ENCODE data around the gene IL1RAP.
A peak's percentile ranks its signal among the peaks of the same experiment; 100 is the strongest.
"Not testable (repeated sequence)": the region's sequence is repeated elsewhere in the genome, so short reads cannot be mapped to it uniquely, and the experiment has no call there.

Gene IL1RAP, protein sequence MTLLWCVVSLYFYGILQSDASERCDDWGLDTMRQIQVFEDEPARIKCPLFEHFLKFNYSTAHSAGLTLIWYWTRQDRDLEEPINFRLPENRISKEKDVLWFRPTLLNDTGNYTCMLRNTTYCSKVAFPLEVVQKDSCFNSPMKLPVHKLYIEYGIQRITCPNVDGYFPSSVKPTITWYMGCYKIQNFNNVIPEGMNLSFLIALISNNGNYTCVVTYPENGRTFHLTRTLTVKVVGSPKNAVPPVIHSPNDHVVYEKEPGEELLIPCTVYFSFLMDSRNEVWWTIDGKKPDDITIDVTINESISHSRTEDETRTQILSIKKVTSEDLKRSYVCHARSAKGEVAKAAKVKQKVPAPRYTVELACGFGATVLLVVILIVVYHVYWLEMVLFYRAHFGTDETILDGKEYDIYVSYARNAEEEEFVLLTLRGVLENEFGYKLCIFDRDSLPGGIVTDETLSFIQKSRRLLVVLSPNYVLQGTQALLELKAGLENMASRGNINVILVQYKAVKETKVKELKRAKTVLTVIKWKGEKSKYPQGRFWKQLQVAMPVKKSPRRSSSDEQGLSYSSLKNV

GRCh38 chr3:190513409-190514370 is at the start of gene IL1RAP:
IL1RAP (plus strand) TSS chr3:190514085; CDS start chr3:190564290, 50,205 bp downstream.
- peak; percentile 86 to 88 for DNase-seq

- DNase-seq: no peak
These were observed 46.0 kb upstream of the IL1RAP start for GRCh38 chr3:190467922-190468321.

DNA sequence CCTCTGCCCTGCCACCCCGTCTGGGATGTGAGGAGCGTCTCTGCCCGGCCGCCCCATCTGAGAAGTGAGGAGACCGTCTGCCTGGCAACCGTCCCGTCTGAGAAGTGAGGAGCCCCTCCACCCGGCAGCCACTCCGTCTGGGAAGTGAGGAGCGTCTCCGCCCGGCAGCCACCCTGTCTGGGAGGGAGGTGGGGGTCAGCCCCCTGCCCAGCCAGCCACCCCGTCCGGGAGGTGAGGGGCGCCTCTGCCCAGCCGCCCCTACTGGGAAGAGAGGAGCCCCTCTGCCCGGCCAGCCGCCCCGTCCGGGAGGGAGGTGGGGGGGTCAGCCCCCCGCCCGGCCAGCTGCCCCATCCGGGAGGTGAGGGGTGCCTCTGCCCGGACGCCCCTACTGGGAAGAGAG is 40.6 kb upstream of the IL1RAP start:
- not testable (repeated sequence) for DNase-seq

DNA sequence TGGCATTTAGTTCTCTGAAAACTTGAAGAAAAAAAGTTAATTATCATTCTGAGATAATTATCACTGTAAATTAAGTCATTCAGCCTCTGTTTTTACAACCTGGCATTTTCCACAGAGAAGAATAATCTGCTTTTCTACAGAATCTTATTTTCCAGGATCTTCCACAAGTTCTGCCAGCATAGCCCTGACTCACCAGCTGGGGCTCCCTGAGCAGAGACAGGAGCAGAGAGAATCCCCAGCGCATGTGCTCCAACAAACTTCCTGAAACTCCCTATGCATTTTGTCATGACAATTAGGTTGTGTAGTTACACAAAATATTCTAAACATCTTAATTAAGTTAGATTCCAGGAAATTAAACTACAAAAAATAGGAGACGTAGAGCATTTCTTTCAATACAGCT is 32.1 kb upstream of the IL1RAP start:
- no peak for DNase-seq

DNA sequence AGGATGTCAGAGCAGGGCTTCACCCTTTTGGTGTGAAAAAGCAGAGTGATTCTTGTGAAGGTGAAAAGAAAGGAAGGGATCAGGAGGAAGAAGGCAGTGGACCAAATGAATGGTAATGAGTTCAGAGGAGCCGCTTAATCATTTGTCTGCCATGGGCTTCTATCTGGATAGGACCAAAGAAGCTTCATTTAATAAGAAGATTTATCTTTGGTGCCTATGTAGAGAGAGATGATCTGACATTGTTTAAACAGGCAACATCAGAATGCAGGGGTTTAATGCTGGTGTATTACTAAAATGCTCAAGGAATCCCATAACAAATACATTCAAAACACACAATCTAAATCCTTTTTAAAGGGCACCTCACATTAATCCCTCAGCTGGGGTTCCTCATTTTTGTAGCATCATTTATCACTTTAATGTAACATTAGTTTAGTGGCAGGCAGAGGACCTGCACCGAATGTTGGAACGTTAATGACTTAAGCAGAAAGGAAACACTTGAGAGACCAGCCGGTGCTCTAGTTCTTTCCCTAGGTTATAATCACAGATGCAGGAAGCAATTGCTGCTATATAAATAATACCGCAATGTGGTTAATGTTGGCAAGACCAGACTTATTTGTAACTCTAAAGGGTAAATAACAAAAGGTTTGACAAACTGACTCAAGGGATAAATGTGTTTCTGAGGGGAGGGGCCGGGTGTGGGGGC is 27.9 kb upstream of the IL1RAP start:
- no peak for DNase-seq

DNA sequence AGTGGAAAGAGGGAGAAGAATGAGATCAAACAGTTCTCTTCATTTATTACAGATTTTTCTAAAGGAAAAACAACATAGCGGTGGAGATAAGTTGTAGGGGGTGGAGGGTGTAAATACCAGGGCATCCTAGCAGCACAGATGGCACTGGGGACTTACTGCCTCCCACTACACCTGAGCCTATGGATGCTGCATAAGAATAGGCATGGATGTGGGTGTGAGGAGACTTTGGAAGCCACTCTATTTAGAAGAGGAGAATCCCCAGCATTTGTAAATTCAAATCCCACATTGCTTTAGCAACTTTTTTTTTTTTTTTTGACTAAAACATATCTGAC is 27.4 kb upstream of the IL1RAP start:
- DNase-seq: no peak

GRCh38 chr3:190486908-190487607 is 26.8 kb upstream of the IL1RAP start:
- DNase-seq: no peak

DNA sequence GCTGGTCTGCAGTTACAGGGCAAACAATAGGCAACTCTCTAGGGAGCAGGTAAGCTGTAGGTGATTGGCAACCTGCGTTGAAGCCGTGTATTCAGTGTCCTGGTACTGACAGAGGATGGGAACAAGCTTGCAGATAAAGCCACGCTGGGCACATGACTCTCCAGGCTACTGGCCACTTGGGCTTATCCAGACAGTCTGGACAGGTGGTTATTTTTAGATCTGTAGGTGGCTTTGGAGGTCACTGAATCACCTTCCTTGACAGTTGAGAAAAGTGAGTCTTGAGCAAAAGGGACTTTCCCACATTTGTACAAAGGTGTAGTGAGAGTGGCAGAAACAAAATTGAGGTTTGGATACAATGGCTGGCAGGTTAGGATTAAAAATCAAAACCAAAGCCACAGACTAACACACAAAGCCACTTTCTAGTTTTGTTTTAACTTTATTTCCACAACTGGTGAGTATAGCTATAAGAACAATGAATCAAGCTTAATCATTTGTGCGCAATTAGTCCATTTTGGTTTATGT is 22.3 kb upstream of the IL1RAP start:
- peak; percentile 21 to 29 for DNase-seq

DNA sequence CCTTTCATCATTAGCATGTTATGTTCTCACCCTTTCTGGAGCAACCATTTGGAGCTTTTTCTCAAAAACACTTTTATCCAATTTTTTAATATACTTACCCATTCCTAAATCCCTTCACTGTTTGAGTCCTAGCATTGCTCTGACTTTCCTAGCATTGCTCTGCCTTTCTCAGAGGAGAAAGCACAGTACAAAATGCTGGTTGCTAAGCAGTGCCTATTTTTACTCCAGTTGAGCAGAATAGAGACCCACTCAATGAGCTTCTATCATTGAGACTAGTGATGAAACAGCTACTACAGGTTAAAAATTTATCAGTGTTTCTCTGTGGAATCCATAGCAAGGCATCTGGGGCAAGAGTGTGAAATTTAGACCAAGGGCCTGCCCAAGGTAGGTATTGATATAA is 21.8 kb upstream of the IL1RAP start:
- no peak for DNase-seq

GRCh38 chr3:190492966-190493365 is 20.9 kb upstream of the IL1RAP start:
- DNase-seq: no peak

DNA sequence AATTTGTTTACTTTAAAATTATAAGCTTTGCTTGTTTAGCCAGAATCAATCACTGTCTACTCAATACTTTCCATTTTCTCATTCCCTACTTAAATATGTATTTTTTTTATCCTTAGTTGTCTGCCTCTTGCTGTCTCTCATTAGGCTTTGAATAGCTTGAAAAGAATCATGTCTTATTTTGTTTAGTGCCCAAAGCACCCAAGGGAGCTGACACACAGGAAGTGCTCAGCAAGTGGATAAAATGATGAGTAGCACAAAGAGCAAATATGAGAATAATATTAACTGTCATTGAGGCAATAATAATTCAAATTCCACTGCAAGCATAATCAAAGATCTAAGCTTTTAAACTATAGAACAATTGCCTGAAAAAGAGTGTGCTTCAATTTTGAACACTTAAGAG is 19.0 kb upstream of the IL1RAP start:
- DNase-seq: no peak

DNA sequence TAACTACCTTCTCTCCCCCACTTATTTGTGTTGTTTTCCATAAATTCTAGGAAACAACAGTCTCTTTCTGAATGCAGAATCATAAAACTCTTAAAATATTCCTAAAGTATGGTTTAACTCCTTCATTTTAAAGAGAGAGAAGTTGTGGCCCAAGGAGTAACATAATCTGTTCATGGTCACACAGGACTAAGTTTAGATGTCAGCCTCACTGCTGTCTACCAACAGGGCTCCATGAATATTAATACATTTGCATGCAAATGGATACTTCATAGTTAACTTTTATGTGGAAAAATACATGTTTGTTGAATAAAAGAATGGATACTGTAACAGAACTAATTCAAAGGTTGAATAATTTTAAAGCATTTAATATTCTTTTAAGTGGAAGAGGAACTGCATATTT is 18.5 kb upstream of the IL1RAP start:
- no peak for DNase-seq

DNA sequence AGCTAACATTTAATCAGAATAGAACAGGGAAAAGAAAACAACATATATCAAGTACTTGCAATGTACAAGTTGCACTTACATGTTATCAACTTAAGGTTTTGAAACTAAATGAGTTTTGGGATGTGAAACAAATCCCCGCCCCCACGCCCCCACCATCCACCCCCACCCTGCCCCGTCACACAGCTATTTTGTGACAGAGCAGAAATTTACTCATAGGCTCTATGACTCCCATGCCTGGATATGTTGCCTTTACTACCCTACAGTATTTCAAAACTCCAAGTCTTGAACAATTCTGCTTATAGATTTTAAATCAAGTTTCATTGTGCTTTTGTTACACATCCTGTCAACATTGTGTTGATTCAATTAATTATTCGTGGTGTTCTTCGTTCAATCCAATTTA is 18.1 kb upstream of the IL1RAP start:
- DNase-seq: no peak

GRCh38 chr3:190496859-190497258 is 17.0 kb upstream of the IL1RAP start:
- DNase-seq: no peak

DNA sequence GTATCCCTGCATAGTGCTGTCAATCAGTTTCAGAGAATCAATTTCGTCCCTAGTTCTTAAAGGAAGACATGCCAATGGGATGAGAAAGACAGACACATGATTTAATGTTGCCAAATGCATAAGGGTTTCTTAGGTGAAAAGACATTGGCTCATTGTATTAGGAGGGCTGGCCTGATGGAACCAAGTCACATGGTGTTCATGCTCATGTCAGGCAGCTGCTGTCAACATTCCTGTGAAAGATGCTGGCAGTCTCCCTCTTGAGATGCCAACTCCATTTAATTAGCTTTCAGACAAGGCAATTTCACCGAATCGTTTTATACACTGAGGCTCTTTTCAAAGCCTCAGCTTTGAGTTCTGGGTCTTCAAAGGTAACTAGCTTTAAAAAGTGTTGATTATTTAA is 16.1 kb upstream of the IL1RAP start:
- DNase-seq: no peak

GRCh38 chr3:190498293-190498692 is 15.6 kb upstream of the IL1RAP start:
- DNase-seq: no peak

DNA sequence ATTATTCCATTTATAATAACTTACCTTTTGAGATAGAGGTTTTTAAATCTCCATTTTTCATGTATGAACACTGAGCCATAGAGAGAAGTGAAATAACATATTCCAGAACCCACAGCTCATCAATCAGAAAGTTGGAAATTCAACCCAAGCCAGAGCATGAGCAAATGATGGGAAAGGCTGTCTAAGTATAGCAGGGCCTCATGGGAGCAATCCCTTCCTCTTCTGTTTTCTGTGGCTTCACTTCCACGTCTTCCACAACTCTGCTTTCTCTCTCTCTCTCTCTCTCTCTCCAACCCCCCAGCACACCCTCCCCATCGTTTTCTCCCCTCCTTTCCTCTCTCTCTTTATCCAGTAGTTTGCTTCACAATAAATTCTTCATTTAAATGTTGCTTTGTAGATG is 14.8 kb upstream of the IL1RAP start:
- DNase-seq: no peak

DNA sequence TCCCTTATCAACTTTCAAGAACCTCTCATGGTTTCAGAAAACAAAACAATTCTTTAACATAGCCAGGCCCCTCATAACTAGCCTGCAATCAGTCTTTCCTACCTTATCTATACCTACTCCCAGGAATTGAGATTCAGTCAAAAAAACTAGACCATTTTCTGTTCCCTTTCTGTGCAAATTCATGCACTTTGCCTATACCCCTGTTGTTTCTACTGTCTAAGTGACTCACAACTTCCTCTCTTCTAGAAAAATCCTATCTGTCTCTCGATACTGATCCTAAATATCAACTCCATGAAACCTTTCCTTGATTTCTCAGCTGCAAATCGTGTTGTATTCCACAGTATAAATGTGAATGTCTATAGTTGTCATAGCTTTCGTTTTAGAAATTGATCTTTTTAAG is 10.9 kb upstream of the IL1RAP start:
- no peak for DNase-seq

DNA sequence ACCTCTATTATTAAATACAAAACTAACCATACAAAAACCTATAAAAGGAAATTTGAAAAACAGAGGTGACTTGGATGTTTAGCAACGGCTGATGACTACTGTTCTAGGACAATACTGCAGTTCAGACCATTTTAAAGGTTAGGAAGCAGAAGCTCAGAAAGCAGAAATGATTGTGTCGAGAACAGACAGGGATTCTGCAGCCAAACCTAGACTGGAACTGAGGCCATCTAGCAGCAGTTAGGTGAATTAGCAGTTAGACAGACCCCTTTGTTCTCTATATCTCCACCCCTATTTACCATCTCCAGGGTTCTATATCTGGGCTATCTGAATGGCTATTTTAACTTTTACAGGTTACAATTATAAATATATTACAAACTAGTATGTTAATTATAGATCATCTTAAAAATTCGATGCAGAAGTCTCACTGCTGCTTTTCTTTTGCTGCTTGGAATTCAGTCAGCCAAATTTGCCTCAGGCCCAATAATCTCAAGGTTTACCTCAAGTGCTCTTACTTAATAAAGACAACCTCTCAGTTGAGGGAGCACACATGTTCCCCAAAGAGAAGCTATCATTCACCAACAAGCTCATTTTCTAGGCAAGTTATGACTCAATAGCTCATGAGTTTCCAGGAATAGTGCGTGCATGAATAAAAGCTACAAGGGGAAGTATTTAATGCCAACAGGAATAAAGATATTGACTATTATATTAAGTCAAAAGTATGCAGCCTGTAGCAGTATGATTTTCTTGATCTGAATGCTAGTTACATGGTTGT is 9.3 kb upstream of the IL1RAP start:
- DNase-seq: no peak

- DNase-seq: no peak
These were observed 8.4 kb upstream of the IL1RAP start for GRCh38 chr3:190505381-190506003.

GRCh38 chr3:190506271-190506670 is 7.6 kb upstream of the IL1RAP start:
- DNase-seq: no peak
